Retinal pigment epithelial cell (primary cell): Measurements from ENCODE around the gene EPHA1.
A peak's percentile ranks its signal among the peaks of the same experiment; 100 is the strongest.

ENCODE experiments used
- DNase-seq: peaks from one replicate; pipeline ENCODE4 v3.0.0-alpha.2; 2010; ENCODE audit warnings: low read depth
- H3K4me3 ChIP-seq: 2 replicates; pipeline ENCODE4 v1.5.1; 2011; ENCODE audit warnings: mild to moderate bottlenecking, low read length, control low read depth, moderate library complexity
- CTCF ChIP-seq: conservative IDR thresholded peaks from 2 replicates; pipeline ENCODE4 v1.5.1; 2011; ENCODE audit warnings: low read depth, low read length, control low read depth, inconsistent platforms

The EPHA1 gene

GRCh38 chr7:143352531-143353002, 56.1 kb downstream of the EPHA1 start:
- TF ChIP-seq CTCF, result no peak
- H3K4me3 ChIP-seq, result no peak overlapping the region
- DNase-seq, result no peak

GRCh38 chr7:143351574-143351973, 57.1 kb downstream of the EPHA1 start:
- TF ChIP-seq CTCF, result no peak
- no peak overlapping the region for H3K4me3 ChIP-seq
- no peak for DNase-seq

- DNase-seq, result no peak
- H3K4me3 ChIP-seq, result no peak overlapping the region
- no peak for TF ChIP-seq CTCF
Observed at GRCh38 chr7:143351060-143351459, 57.6 kb downstream of the EPHA1 start.

- no peak for TF ChIP-seq CTCF
- H3K4me3 ChIP-seq, result no peak overlapping the region
- no peak for DNase-seq
Observed at GRCh38 chr7:143347950-143348349, 60.7 kb downstream of the EPHA1 start.

DNA sequence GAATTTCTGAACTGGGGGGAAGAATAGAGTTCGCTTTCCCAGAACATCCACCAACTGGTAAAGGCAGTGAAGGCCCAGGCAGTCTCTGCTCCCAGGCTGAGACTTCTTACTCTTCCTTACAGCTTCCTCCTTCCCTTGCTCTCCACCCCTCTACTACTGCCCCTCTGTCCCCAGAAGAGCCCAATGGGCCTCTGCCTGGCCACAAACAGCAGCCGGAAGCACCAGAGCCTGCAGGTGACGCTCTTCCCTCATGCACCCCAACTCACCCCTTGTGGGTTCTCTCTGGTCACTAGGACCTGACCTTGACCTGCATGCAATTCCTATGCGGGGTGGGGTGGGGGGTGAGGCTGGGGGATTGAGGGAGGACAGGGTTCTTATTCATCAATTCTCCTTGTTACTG, 62.6 kb downstream of the EPHA1 start:
- TF ChIP-seq CTCF, result no peak
- no peak overlapping the region for H3K4me3 ChIP-seq
- no peak for DNase-seq

DNA sequence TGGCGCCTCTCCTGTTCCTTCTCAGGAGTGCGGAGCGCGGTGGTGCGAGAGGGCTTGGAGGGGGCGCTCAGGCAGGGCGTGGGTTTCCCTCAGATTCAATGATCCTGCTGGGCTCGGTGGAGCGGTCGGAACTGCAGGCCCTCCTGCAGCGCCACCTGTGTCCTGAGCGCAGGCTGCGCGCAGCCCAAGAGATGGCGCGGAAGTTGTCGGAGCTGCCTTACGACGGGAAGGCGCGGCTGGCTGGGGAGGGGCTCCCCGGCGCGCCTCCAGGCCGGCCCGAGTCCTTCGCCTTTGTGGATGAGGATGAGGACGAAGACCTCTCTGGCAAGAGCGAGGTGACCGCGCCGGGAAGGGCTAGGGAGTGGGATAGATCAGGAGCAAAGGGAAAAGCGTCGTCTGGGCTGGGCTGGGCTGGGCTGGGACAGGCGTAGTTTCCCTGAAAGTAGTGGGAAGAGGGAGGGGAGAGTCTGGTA, 63.2 kb downstream of the EPHA1 start:
- no peak for DNase-seq

More for the DNA sequence above, 63.2 kb downstream of the EPHA1 start:
- peak overlapping the region; percentile 21 for H3K4me3 ChIP-seq
- peak; percentile 71 for TF ChIP-seq CTCF
